Effector CD8-positive, alpha-beta T cell (primary cell): ENCODE data around the gene TST.
"Not testable (repeated sequence)": the region's sequence is repeated elsewhere in the genome, so short reads cannot be mapped to it uniquely, and the experiment has no call there.

Source experiments
- DNase-seq: peaks from one replicate; lab custom pipeline; 2025; lab: John Stamatoyannopoulos, UW

The TST gene

GRCh38 chr22:37014415-37014806 is 4.8 kb downstream of the TST start:
- no peak for DNase-seq

GRCh38 chr22:37012956-37013355 is 6.3 kb downstream of the TST start:
- no peak for DNase-seq

GRCh38 chr22:37012262-37012904 is 6.9 kb downstream of the TST start:
- no peak for DNase-seq

GRCh38 chr22:37011472-37011871 is 7.8 kb downstream of the TST start:
- DNase-seq = no peak

GRCh38 chr22:37010976-37011375 is 8.3 kb downstream of the TST start:
- DNase-seq = no peak

- DNase-seq = no peak
Measured at GRCh38 chr22:37010174-37010573, 9.1 kb downstream of the TST start.

GRCh38 chr22:37009490-37009889 is 9.8 kb downstream of the TST start:
- DNase-seq = no peak

- no peak for DNase-seq
Measured at GRCh38 chr22:37008365-37008764, 10.9 kb downstream of the TST start.

GRCh38 chr22:37007651-37008050 is 11.6 kb downstream of the TST start:
- no peak for DNase-seq

GRCh38 chr22:37002633-37003032 is 16.6 kb downstream of the TST start:
- no peak for DNase-seq

GRCh38 chr22:37001826-37002225 is 17.4 kb downstream of the TST start:
- DNase-seq = no peak

- no peak for DNase-seq
Measured at GRCh38 chr22:37000676-37001534, 18.3 kb downstream of the TST start.

- DNase-seq = no peak
Measured at GRCh38 chr22:36999463-36999862, 19.8 kb downstream of the TST start.

GRCh38 chr22:36998620-36999351 is 20.5 kb downstream of the TST start:
- no peak for DNase-seq

- no peak for DNase-seq
Measured at GRCh38 chr22:36997746-36998145, 21.5 kb downstream of the TST start.

- no peak for DNase-seq
Measured at GRCh38 chr22:36991206-36991605, 28.0 kb downstream of the TST start.

- DNase-seq = no peak
Measured at GRCh38 chr22:36990457-36990856, 28.8 kb downstream of the TST start.

- not testable (repeated sequence) for DNase-seq
Measured at GRCh38 chr22:36989012-36989411, 30.2 kb downstream of the TST start.

- no peak for DNase-seq
Measured at GRCh38 chr22:36988075-36988832, 31.0 kb downstream of the TST start.

GRCh38 chr22:36986242-36986821 is 32.9 kb downstream of the TST start:
- peak; percentile 4 for DNase-seq

- no peak for DNase-seq
Measured at GRCh38 chr22:36985211-36985889, 33.9 kb downstream of the TST start.
